Dermis microvascular lymphatic vessel endothelial cell (primary cell): ENCODE data around the gene PDE4D. TPM values are rescaled to one million over a fixed set of nuclear protein-coding genes. Genes with fewer than 3 reads are reported as not detected.
"Not testable (repeated sequence)": the region's sequence is repeated elsewhere in the genome, so short reads cannot be mapped to it uniquely, and the experiment has no call there.

ENCODE experiments used
- DNase-seq, 2 donors: peaks; one replicate each; pipeline versions ENCODE4 v3.0.0 to v3.0.0-alpha.2; 2010; ENCODE audit warnings: low read depth in 2 of 2
- total RNA-seq: library from RNA; depleted of rRNA; stranded (reverse); fragments of >200 nt; gene quantifications from 2 replicates; pipeline ENCODE4 v1.2.1, GENCODE V29; 2014

The PDE4D gene
- total RNA-seq, 1 donor from 2014 or later, result 22.1 TPM

GRCh38 chr5:59341155-59341554 is 552.4 kb downstream of the PDE4D start:
- DNase-seq, result no peak

GRCh38 chr5:59340637-59341036 is 552.9 kb downstream of the PDE4D start:
- DNase-seq, result no peak

GRCh38 chr5:59337240-59337639 is 556.3 kb downstream of the PDE4D start:
- no peak for DNase-seq

- no peak for DNase-seq
These were observed 558.0 kb downstream of the PDE4D start for GRCh38 chr5:59335544-59335943.

- peak in 1 of 2 donors; percentile 25 for DNase-seq
These were observed 560.1 kb downstream of the PDE4D start for GRCh38 chr5:59333416-59333815.

- DNase-seq, result no peak
These were observed 561.1 kb downstream of the PDE4D start for GRCh38 chr5:59332236-59332973.

GRCh38 chr5:59330680-59331079 is 562.8 kb downstream of the PDE4D start:
- no peak for DNase-seq

GRCh38 chr5:59328709-59329296 is 564.7 kb downstream of the PDE4D start:
- peak in 1 of 2 donors; percentile 81 for DNase-seq

GRCh38 chr5:59327191-59327980 is 566.1 kb downstream of the PDE4D start:
- DNase-seq, result no peak

- no peak for DNase-seq
These were observed 566.9 kb downstream of the PDE4D start for GRCh38 chr5:59326596-59326995.

GRCh38 chr5:59325070-59325469 is 568.5 kb downstream of the PDE4D start:
- no peak for DNase-seq

- no peak for DNase-seq
These were observed 570.6 kb downstream of the PDE4D start for GRCh38 chr5:59322894-59323293.

- DNase-seq, result peak in 1 of 2 donors; percentile 21
These were observed 571.5 kb downstream of the PDE4D start for GRCh38 chr5:59322058-59322457.

GRCh38 chr5:59321642-59322041 is 571.9 kb downstream of the PDE4D start:
- DNase-seq, result no peak

- DNase-seq, result no peak
These were observed 573.1 kb downstream of the PDE4D start for GRCh38 chr5:59320420-59320819.

GRCh38 chr5:59319250-59319649 is 574.3 kb downstream of the PDE4D start:
- DNase-seq, result peak; percentile 60 to 72

GRCh38 chr5:59317774-59318205 is 575.7 kb downstream of the PDE4D start:
- no peak for DNase-seq

GRCh38 chr5:59317023-59317773 is 576.3 kb downstream of the PDE4D start:
- DNase-seq, result peak in 1 of 2 donors; percentile 37

GRCh38 chr5:59312223-59312622 is 581.3 kb downstream of the PDE4D start:
- DNase-seq, result no peak

- not testable (repeated sequence) for DNase-seq
These were observed 584.8 kb downstream of the PDE4D start for GRCh38 chr5:59308685-59309084.

- not testable (repeated sequence) for DNase-seq
These were observed 590.2 kb downstream of the PDE4D start for GRCh38 chr5:59303289-59303716.
